ENCODE results near the gene SLC35G2. TPM values are rescaled to one million over a fixed set of nuclear protein-coding genes. Genes with fewer than 3 reads are reported as not detected.
"Not testable (repeated sequence)": the region's sequence is repeated elsewhere in the genome, so short reads cannot be mapped to it uniquely, and the experiment has no call there.

The SLC35G2 gene
- total RNA-seq, 2 donors from 2014 or later, result 1.9 to 6.4 TPM

GRCh38 chr3:136860541-136860940, 41.6 kb downstream of the SLC35G2 start:
- ATAC-seq, result no peak
- Mint-ChIP-seq H3K9me3 (peaks cover 0 to 4% of the 10 kb centered on the region in 2 donors), H3K36me3 (peaks cover 25 to 40% of the 10 kb centered on the region in 2 donors), H3K27ac (peak overlapping the region; percentile 87 to 90)
- DNase-seq (ENCODE audit: low spot score in 2 of 2), result no peak

- ATAC-seq (peak; percentile 97 to 98), DNase-seq (ENCODE audit: low spot score in 2 of 2) (peak; percentile 94 to 96)
- Mint-ChIP-seq H3K27ac (peak within 1 kb of the TSS; percentile 90 to 97), H3K9me3 (peaks cover 0 to 2% of the 10 kb centered on the region in 2 donors), H3K36me3 (peaks cover 27 to 34% of the 10 kb centered on the region in 2 donors)
Measured at GRCh38 chr3:136861890-136862616, 43.1 kb downstream of the SLC35G2 start, which contains the start of gene NCK1. TSS of gene NCK1 (plus strand) at chr3:136862208. CDS start at chr3:136928002, 65,794 bp downstream.

GRCh38 chr3:136862617-136863322, 43.8 kb downstream of the SLC35G2 start:
- DNase-seq (ENCODE audit: low spot score in 2 of 2), result peak in 1 of 2 donors; percentile 6
- H3K9me3 Mint-ChIP-seq, result no peaks in the 10 kb centered on the region
- peak; percentile 17 to 19 for ATAC-seq
- H3K36me3 Mint-ChIP-seq, result peaks cover 32 to 37% of the 10 kb centered on the region in 2 donors
- peak overlapping the region; percentile 90 to 97 for H3K27ac Mint-ChIP-seq

- ATAC-seq (no peak), DNase-seq (ENCODE audit: low spot score in 2 of 2) (no peak)
- Mint-ChIP-seq H3K9me3 (peaks cover 6 to 12% of the 10 kb centered on the region in 2 donors), H3K27ac (no peak overlapping the region), H3K36me3 (peaks cover 37 to 52% of the 10 kb centered on the region in 2 donors)
Measured at GRCh38 chr3:136869282-136869681, 50.4 kb downstream of the SLC35G2 start.

- Mint-ChIP-seq H3K9me3 (peaks cover 6 to 19% of the 10 kb centered on the region in 2 donors), H3K36me3 (peaks cover 34 to 72% of the 10 kb centered on the region in 2 donors), H3K27ac (peak overlapping the region in 1 of 2 donors; percentile 70)
- ATAC-seq; DNase-seq (ENCODE audit: low spot score in 2 of 2): not testable (repeated sequence)
Measured at GRCh38 chr3:136872258-136872657, 53.3 kb downstream of the SLC35G2 start.

- peaks cover 3 to 33% of the 10 kb centered on the region in 2 donors for H3K36me3 Mint-ChIP-seq
- H3K27ac Mint-ChIP-seq; ATAC-seq; DNase-seq (ENCODE audit: low spot score in 2 of 2): not testable (repeated sequence)
- H3K9me3 Mint-ChIP-seq, result peaks cover 6 to 14% of the 10 kb centered on the region in 2 donors
Measured at GRCh38 chr3:136879510-136879909, 60.6 kb downstream of the SLC35G2 start.

GRCh38 chr3:136882571-136882970, 63.6 kb downstream of the SLC35G2 start:
- Mint-ChIP-seq H3K9me3 (peaks cover 6% of the 10 kb centered on the region in 2 donors), H3K27ac (no peak overlapping the region), H3K36me3 (peaks cover 0 to 12% of the 10 kb centered on the region in 2 donors)
- ATAC-seq, result peak in 1 of 2 donors; percentile 36
- no peak for DNase-seq (ENCODE audit: low spot score in 2 of 2)

- peak overlapping the region in 1 of 2 donors; percentile 12 for H3K27ac Mint-ChIP-seq
- peaks cover 5 to 11% of the 10 kb centered on the region in 2 donors for H3K36me3 Mint-ChIP-seq
- ATAC-seq (no peak), DNase-seq (ENCODE audit: low spot score in 2 of 2) (no peak)
- peaks cover 0 to 6% of the 10 kb centered on the region in 2 donors for H3K9me3 Mint-ChIP-seq
Measured at GRCh38 chr3:136883967-136884720, 65.2 kb downstream of the SLC35G2 start.

- peaks cover under 1 to 10% of the 10 kb centered on the region in 2 donors for H3K9me3 Mint-ChIP-seq
- H3K27ac Mint-ChIP-seq, result peak overlapping the region in 1 of 2 donors; percentile 47
- DNase-seq (ENCODE audit: low spot score in 2 of 2) (no peak), ATAC-seq (peak in 1 of 2 donors; percentile 57)
- peaks cover 10 to 18% of the 10 kb centered on the region in 2 donors for H3K36me3 Mint-ChIP-seq
Measured at GRCh38 chr3:136885357-136886213, 66.7 kb downstream of the SLC35G2 start.

GRCh38 chr3:136889947-136890346, 71.0 kb downstream of the SLC35G2 start:
- Mint-ChIP-seq H3K9me3 (peaks cover 7 to 18% of the 10 kb centered on the region in 2 donors), H3K36me3 (peaks cover 23 to 41% of the 10 kb centered on the region in 2 donors), H3K27ac (no peak overlapping the region)
- no peak for DNase-seq (ENCODE audit: low spot score in 2 of 2)
- ATAC-seq, result no peak

GRCh38 chr3:136891934-136892855, 73.3 kb downstream of the SLC35G2 start:
- ATAC-seq (no peak), DNase-seq (ENCODE audit: low spot score in 2 of 2) (no peak)
- H3K27ac Mint-ChIP-seq, result no peak overlapping the region
- H3K36me3 Mint-ChIP-seq, result peaks cover 23 to 41% of the 10 kb centered on the region in 2 donors
- H3K9me3 Mint-ChIP-seq, result peaks cover 7 to 18% of the 10 kb centered on the region in 2 donors

GRCh38 chr3:136893848-136894443, 75.0 kb downstream of the SLC35G2 start:
- ATAC-seq (no peak), DNase-seq (ENCODE audit: low spot score in 2 of 2) (no peak)
- Mint-ChIP-seq H3K36me3 (peaks cover 20 to 35% of the 10 kb centered on the region in 2 donors), H3K9me3 (peaks cover 7 to 13% of the 10 kb centered on the region in 2 donors), H3K27ac (no peak overlapping the region)

GRCh38 chr3:136897171-136897570, 78.2 kb downstream of the SLC35G2 start:
- ATAC-seq; DNase-seq (ENCODE audit: low spot score in 2 of 2); H3K27ac Mint-ChIP-seq: not testable (repeated sequence)
- Mint-ChIP-seq H3K36me3 (peaks cover 15 to 37% of the 10 kb centered on the region in 2 donors), H3K9me3 (peaks cover 11 to 29% of the 10 kb centered on the region in 2 donors)

GRCh38 chr3:136898549-136898948, 79.6 kb downstream of the SLC35G2 start:
- DNase-seq (ENCODE audit: low spot score in 2 of 2) (no peak), ATAC-seq (no peak)
- H3K9me3 Mint-ChIP-seq, result peaks cover 15 to 31% of the 10 kb centered on the region in 2 donors
- H3K27ac Mint-ChIP-seq, result no peak overlapping the region
- peaks cover 28 to 45% of the 10 kb centered on the region in 2 donors for H3K36me3 Mint-ChIP-seq

Data from activated naive CD4-positive, alpha-beta T cell treated with anti-CD3 and anti-CD28 coated beads, Interleukin-2, amount 50 U/mL, for 72 hours (primary cell).